GM12878 (cell line): ENCODE measurements around the gene AP1G2. TPM values are rescaled to one million over a fixed set of nuclear protein-coding genes. Genes with fewer than 3 reads are reported as not detected.

Source experiments
- ATAC-seq: fragments of 200-7000 bp; cut with Tn5 transposase; 3 replicates; pipeline ENCODE4 v1.9.1; 2020; ENCODE audit warnings: mild to moderate bottlenecking, moderate library complexity
- BruUV-seq: library from RNA; stranded (reverse); fragments of 400-500 nt; replicated peaks from 2 replicates; lab custom pipeline; 2021; lab: Mats Ljungman, UMichigan
- CTCF ChIA-PET: fragments of 300-600 bp; sonication (Branson Sonifier 250); formaldehyde crosslinking; extraction: SDS; loops from one replicate; lab custom pipeline; 2021; ENCODE audit warnings: inconsistent platforms; lab: Yijun Ruan, JAX
- POLR2A ChIA-PET: fragments of 350-600 bp; formaldehyde crosslinking; extraction: SDS; loops from one replicate; lab custom pipeline; 2021; ENCODE audit warnings: inconsistent platforms; lab: Charles Lee
- RAD21 ChIA-PET: fragments of 300-600 bp; sonication (Branson Sonifier 250); formaldehyde crosslinking; loops from one replicate; lab custom pipeline; 2023; ENCODE audit warnings: antibody characterized with exemption; ENCODE audit not compliant: unreplicated experiment; lab: Charles Lee
- SMC1A ChIA-PET: fragments of 300-600 bp; sonication (Branson Sonifier 250); formaldehyde crosslinking; loops from one replicate; lab custom pipeline; 2023; ENCODE audit not compliant: unreplicated experiment, uncharacterized antibody; lab: Charles Lee
- DNase-seq: peaks from one replicate; pipeline ENCODE4 v3.0.0-alpha.2; 2011; ENCODE audit warnings: low read depth, low spot score
- FAIRE-seq: peaks from 3 replicates; lab custom pipeline; 2011; peaks lifted over from hg19 to GRCh38; lab: Jason Lieb, UNC
- H2AFZ ChIP-seq: 2 replicates; pipeline ENCODE4 v1.6.0; 2011; ENCODE audit warnings: low read depth, low read length, control low read depth; ENCODE audit not compliant: control insufficient read depth
- H3K27ac ChIP-seq: 2 replicates; pipeline ENCODE4 v1.5.1; 2011; ENCODE audit warnings: control low read depth; ENCODE audit not compliant: control insufficient read depth, insufficient read depth
- H3K27me3 ChIP-seq, 2 experiments: replicated peaks in 1 of 2; 2 replicates each; pipeline versions ENCODE4 v1.6.0 to v1.6.1; 2011; ENCODE audit warnings: low read length in 1 of 2; ENCODE audit not compliant: control insufficient read depth in 2 of 2, insufficient read depth in 2 of 2
- H3K36me3 ChIP-seq, 2 experiments: 2 replicates each; pipeline ENCODE4 v1.5.1; 2011; ENCODE audit warnings: low read length in 1 of 2; ENCODE audit not compliant: control insufficient read depth in 2 of 2, insufficient read depth in 2 of 2
- H3K4me1 ChIP-seq: 2 replicates; pipeline ENCODE4 v1.6.1; 2011; ENCODE audit warnings: mild to moderate bottlenecking, low read length, moderate library complexity, mixed read lengths; ENCODE audit not compliant: control insufficient read depth, insufficient read depth
- H3K4me2 ChIP-seq: 2 replicates; pipeline ENCODE4 v1.6.0; 2011; ENCODE audit warnings: control low read depth; ENCODE audit not compliant: control insufficient read depth, insufficient read depth
- H3K4me3 ChIP-seq: fragments of 200-600 bp; sonication (generic); 2 replicates; pipeline ENCODE4 v1.5.1; 2016
- H3K79me2 ChIP-seq: 2 replicates; pipeline ENCODE4 v1.6.0; 2011; ENCODE audit warnings: low read length; ENCODE audit not compliant: control insufficient read depth, insufficient read depth
- H3K9ac ChIP-seq: 2 replicates; pipeline ENCODE4 v1.8.0; 2011; ENCODE audit warnings: low read length, control low read depth, mixed read lengths; ENCODE audit not compliant: control insufficient read depth, insufficient read depth
- H3K9me3 ChIP-seq: replicated peaks from 3 replicates; pipeline ENCODE4 v1.5.1; 2011; ENCODE audit warnings: mild to moderate bottlenecking, low read length; ENCODE audit not compliant: control insufficient read depth, insufficient read depth
- H4K20me1 ChIP-seq: 2 replicates; pipeline ENCODE4 v1.6.0; 2011; ENCODE audit not compliant: control insufficient read depth, insufficient read depth
- HDGF ChIP-seq: fragments of 450-650 bp; IDR thresholded peaks from 2 replicates; pipeline ENCODE4 v1.6.1; 2016; ENCODE audit warnings: antibody characterized with exemption
- ZNF24 ChIP-seq: fragments of 450-650 bp; IDR thresholded peaks from 2 replicates; pipeline ENCODE4 v1.6.1; 2017; ENCODE audit warnings: antibody characterized with exemption, mild to moderate bottlenecking
- WGBS: methylation state at CpG from one replicate; pipeline ENCODE4 v1.1.6; 2016; ENCODE audit warnings: low lambda C conversion rate; ENCODE audit not compliant: insufficient replicate concordance, insufficient coverage; ENCODE audit errors: missing lambda C conversion rate; 5-methylcytosine and 5-hydroxymethylcytosine counted together
- in situ Hi-C: fragments of 300-500 bp; cut with MboI; formaldehyde crosslinking; loops from 9 replicates; pipeline ENCODE4 v1.14.3; 2018; ENCODE audit warnings: mixed read lengths
- intact Hi-C: fragments of 100-400 bp; cut with micrococcal nuclease; formaldehyde crosslinking; loops from one replicate; pipeline ENCODE4 v1.14.2; 2022; ENCODE audit not compliant: unreplicated experiment
- polyA plus RNA-seq, 11 experiments: library from polyadenylated mRNA; depleted of rRNA in 4 of 11; unstranded in 6 of 11; stranded (reverse) in 5 of 11; fragments of >200 nt; fragmentation: Nextera tagmentation in 4 of 11; fragmentation: Illumina TruSeq in 1 of 11; extraction: Ambion mirVana in 4 of 11; extraction: Trizol in 1 of 11; gene quantifications; 1 replicate in 1 of 11; 2 replicates in 10 of 11; pipeline versions ENCODE4 v1.2.1 to v1.2.3, GENCODE V29; 2011 to 2016; ENCODE audit warnings: inconsistent platforms in 2 of 11, missing spikeins in 2 of 11, low read depth in 1 of 11
- total RNA-seq, 4 experiments: library from RNA; depleted of rRNA in 3 of 4; stranded (reverse); fragments of >200 nt in 3 of 4; fragmentation: Illumina TruSeq in 1 of 4; extraction: Trizol in 1 of 4; gene quantifications; 2 replicates each; pipeline versions ENCODE4 v1.2.1 to v1.2.3, GENCODE V29; 2013 to 2021

AP1G2 gene
- total and polyA plus RNA-seq, 10 of the 15 experiments (the other 5 are each of a cell fraction or from before 2014, with no cell fraction given), result 41.5 to 146 (median 103) TPM

DNA sequence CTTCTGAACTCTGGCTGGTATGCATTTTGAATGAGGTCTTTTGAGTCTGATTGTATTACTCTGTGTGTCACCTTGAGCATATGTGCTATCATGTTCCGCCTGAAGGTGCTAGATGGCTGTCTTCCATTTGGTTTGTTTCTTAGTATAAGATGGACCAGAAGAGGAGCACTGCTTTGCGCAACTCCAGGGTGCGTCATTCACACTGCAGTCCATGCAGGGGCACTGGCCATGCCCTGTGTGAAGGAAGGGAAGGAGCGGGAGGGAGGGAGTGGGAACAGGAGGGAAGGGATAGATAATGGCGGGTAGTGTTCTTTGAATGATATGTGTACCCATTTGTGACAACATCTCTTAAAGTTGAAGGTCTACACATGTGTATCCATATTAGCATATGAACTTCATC, 24.2 kb downstream of the AP1G2 start:
- FAIRE-seq (no peak), ATAC-seq (no peak), DNase-seq (no peak)
- Histone ChIP-seq H3K79me2 (no peaks in the 10 kb centered on the region), H3K9ac (no peak overlapping the region), H3K4me2 (no peak overlapping the region), H3K27me3 (no peaks in the 10 kb centered on the region), H3K36me3 (no peaks in the 10 kb centered on the region), H2AFZ (no peak overlapping the region), H4K20me1 (no peaks in the 10 kb centered on the region), H3K27ac (no peak overlapping the region), H3K4me1 (no peaks in the 10 kb centered on the region), H3K4me3 (no peak overlapping the region), H3K9me3 (no peaks in the 10 kb centered on the region)
- intact Hi-C loops (no loop called here), in situ Hi-C loops (no loop called here)
- CTCF ChIA-PET, result interaction anchor here (9.0 to 11.4 kb wide), 2 partner anchors 17 to 66 kb away, joined by 126 to 131 read pairs; no protein-coding TSS in a partner anchor
- WGBS, result 71% methylated on average over 5 of the region's 5 CpGs
- SMC1A ChIA-PET, result no interaction called here
- no peak for TF ChIP-seq HDGF
- RAD21 ChIA-PET, result interaction anchor here (0.9 kb wide), 1 partner anchor 17 kb away, joined by 3 read pairs; no protein-coding TSS in a partner anchor
- POLR2A ChIA-PET, result no interaction called here
- no TSS peak for BruUV-seq

- WGBS, result 46% methylated on average over 5 of the region's 5 CpGs
- no peaks in the 10 kb centered on the region for H3K27me3 ChIP-seq
- no peaks in the 10 kb centered on the region for H3K4me1 ChIP-seq
- H3K4me2 ChIP-seq, result no peak overlapping the region
- no TSS peak for BruUV-seq
- no peak overlapping the region for H3K9ac ChIP-seq
- SMC1A ChIA-PET, result interaction anchor here (0.6 to 1.0 kb wide), 2 partner anchors 16 to 63 kb away, joined by 3 to 5 read pairs; no protein-coding TSS in a partner anchor
- H3K79me2 ChIP-seq, result no peaks in the 10 kb centered on the region
- TF ChIP-seq ZNF24, result no peak
- TF ChIP-seq, all 136 proteins: peak for 0
- Histone ChIP-seq H2AFZ (no peak overlapping the region), H3K4me3 (no peak overlapping the region), H3K27ac (no peak overlapping the region), H3K9me3 (no peaks in the 10 kb centered on the region), H4K20me1 (no peaks in the 10 kb centered on the region), H3K36me3 (no peaks in the 10 kb centered on the region)
- ChIA-PET CTCF (interaction anchor here (1.1 to 11.4 kb wide), 5 partner anchors 12 to 65 kb away, joined by 3 to 131 read pairs (median 5); no protein-coding TSS in a partner anchor), RAD21 (interaction anchor here (0.7 to 0.9 kb wide), 2 partner anchors 16 to 18 kb away, joined by 3 read pairs; no protein-coding TSS in a partner anchor), POLR2A (no interaction called here)
- no peak for DNase-seq
- ATAC-seq, result no peak
- in situ Hi-C loops (no loop called here), intact Hi-C loops (no loop called here)
- no peak for FAIRE-seq
Measured at GRCh38 chr14:23542261-23542660, 25.3 kb downstream of the AP1G2 start.
